HTR-8/SVneo (cell line): ENCODE results near the gene CD164.
"Not testable (repeated sequence)": the region's sequence is repeated elsewhere in the genome, so short reads cannot be mapped to it uniquely, and the experiment has no call there.

ENCODE experiments used
- DNase-seq: peaks from one replicate; pipeline ENCODE4 v3.0.0; 2011; ENCODE audit warnings: low spot score, mixed read lengths; ENCODE audit not compliant: insufficient read length
- FAIRE-seq: peaks from 2 replicates; lab custom pipeline; 2011; peaks lifted over from hg19 to GRCh38; lab: Jason Lieb, UNC

CD164 gene

DNA sequence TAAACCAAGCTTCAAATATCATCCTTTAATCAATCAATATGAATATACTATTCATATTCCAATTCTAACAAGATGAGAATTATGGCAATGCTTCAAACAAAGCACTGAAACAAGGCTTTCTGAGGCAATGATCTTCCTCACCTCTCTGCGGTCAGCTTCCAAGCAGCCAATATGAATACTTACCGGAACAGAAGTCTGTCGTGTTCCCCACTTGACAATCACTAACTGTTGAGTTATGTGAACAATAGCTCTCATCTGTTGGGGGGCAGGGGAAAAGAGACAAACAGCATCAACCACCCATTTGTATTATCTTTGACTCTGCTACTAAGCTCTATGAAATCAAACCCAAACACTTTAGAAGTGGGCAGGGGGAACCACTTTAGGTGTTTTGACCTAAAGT, 4.5 kb downstream of the CD164 start:
- FAIRE-seq (no peak), DNase-seq (no peak)

DNA sequence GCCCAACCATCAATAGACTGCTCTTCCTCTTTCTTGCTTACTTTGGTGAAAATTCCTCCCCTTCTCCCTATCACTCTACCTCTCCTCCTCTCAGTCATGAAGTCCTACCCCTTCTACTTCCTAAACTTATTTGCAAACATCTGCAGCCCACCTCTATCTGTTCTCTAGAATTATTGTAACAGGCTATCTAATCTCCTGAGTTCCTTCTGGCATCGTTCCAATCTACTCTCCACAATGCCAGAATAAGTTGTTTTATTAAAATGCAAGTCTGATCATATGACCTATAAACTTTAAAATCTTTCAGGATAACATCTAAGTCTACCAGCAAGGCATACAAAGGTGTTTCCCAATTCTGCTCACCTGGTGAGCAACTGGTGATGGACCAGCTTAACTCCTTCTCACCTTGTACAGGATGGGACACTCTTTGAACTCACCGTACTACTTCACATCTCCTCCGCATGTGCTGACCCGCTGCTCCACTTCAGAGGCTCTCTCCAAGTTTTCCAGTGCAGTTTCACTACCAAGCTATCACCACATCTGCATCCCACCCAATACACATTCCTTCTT, 7.9 kb downstream of the CD164 start:
- no peak for FAIRE-seq

GRCh38 chr6:109373762-109374161, 8.5 kb downstream of the CD164 start:
- DNase-seq (no peak), FAIRE-seq (no peak)

More for the DNA sequence above, 7.9 kb downstream of the CD164 start:
- no peak for DNase-seq

- FAIRE-seq, result no peak
Observed at GRCh38 chr6:109373331-109373730, 8.9 kb downstream of the CD164 start.

GRCh38 chr6:109372130-109372529, 10.1 kb downstream of the CD164 start:
- DNase-seq (no peak), FAIRE-seq (no peak)

More at GRCh38 chr6:109373331-109373730, 8.9 kb downstream of the CD164 start:
- no peak for DNase-seq

GRCh38 chr6:109370792-109371191, 11.5 kb downstream of the CD164 start:
- FAIRE-seq, result no peak
- no peak for DNase-seq

- DNase-seq (no peak), FAIRE-seq (no peak)
Observed at GRCh38 chr6:109370336-109370735, 11.9 kb downstream of the CD164 start.

DNA sequence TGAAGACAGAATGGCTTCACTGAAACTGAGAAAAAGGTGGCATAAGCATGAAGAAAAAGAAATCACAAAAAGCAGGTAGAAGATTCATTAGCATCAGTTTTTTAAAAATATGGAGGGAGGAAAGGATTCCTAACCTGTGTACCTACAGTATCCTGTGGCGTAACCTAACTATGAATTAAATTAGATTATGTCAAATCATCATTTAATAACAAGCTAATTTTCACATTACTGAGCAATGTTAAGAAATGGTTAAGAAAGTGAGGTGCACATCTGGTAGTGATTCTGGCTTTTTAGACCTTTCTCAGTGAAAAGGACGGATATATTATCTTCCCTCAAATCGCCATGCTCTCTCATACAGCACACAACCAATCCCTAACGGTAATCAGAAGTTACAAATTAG, 12.5 kb downstream of the CD164 start:
- no peak for FAIRE-seq
- no peak for DNase-seq

GRCh38 chr6:109364382-109365078, 17.7 kb downstream of the CD164 start:
- not testable (repeated sequence) for DNase-seq, FAIRE-seq

GRCh38 chr6:109363753-109364152, 18.5 kb downstream of the CD164 start:
- FAIRE-seq, result no peak
- no peak for DNase-seq

GRCh38 chr6:109362102-109362884, 20.0 kb downstream of the CD164 start:
- DNase-seq (no peak), FAIRE-seq (no peak)

- no peak for DNase-seq
- no peak for FAIRE-seq
Observed at GRCh38 chr6:109360791-109361190, 21.5 kb downstream of the CD164 start.

- no peak for DNase-seq
- no peak for FAIRE-seq
Observed at GRCh38 chr6:109360281-109360680, 22.0 kb downstream of the CD164 start.

DNA sequence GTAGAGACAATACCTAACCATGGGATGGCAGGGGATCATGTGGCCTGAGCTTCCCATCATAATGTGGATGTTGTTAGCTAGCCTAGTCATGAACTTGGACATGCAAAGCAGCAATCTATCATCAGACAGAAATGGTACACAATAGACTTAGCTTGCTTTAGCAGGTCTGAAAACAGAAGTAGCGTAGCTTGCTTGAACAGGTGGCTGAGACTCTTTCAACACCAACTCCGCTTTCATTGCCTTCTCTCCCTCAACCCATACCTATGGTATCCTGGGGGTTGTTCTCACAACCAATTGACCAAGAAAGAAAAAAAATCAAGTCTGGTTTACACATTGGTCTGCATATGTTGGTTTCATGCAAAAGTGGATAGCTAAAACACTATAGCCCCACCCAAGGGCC, 23.0 kb downstream of the CD164 start:
- no peak for DNase-seq
- FAIRE-seq, result no peak

DNA sequence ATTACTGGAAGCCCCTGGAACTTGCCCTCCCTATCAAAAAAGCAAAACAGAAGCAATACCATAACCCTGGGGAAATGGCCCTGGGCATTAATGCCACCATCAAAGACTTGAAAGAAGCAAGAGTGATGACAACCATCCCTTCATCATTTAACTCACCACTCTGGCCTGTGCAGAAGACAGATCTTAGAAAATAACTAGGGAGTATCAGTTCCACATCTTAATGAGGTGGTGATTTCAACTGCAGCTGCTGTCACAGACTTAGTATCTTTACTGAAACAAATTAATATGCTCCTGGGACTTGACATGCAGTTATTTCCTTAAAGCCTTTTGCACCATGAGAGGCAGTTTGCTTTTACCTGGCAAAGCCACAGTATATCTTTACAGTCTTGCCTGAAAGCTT, 24.1 kb downstream of the CD164 start:
- FAIRE-seq (no peak), DNase-seq (no peak)

- DNase-seq (no peak), FAIRE-seq (no peak)
Observed at GRCh38 chr6:109356237-109356636, 26.0 kb downstream of the CD164 start.

DNA sequence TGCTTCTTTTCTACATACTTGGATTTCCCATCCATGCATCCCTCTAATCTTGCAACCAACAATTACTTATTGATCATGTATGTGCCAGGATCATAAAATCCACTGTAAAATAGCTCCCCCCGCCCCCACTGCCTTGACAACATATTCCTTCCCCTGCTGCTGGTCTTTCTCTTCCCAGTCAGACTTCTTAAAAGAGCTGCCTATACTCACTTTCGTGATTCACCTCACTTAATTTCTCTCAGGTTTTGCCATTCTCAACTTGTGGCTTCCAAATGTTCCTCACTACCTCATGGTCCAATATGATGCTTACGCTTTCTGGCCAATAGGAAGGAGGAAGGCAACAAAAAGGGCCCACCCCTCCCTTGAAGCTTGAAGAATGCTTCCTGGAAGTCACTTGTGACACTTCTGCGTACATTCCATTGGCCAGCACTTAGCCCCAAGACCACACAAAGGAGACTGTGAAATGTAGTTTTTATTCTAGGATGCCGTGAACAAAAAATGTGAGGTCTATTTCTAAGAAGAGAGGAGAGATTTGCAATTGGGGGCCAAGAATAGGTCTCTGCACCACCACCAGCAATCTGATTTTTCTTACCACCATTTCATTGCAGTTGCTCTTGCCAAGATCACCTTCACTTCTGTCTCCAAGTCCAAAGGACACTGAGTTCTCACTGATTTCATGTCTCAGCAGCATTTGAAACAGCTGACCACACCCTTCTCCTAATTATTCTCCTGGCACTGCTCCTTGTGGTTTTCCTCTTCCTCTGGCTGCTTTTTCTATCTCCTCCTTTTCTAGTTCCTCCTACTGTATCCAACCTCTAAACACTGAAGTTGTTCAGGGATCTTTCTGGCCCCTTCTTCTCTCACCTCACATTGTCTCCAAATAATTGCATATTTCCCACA, 30.8 kb downstream of the CD164 start:
- no peak for FAIRE-seq
- no peak for DNase-seq

DNA sequence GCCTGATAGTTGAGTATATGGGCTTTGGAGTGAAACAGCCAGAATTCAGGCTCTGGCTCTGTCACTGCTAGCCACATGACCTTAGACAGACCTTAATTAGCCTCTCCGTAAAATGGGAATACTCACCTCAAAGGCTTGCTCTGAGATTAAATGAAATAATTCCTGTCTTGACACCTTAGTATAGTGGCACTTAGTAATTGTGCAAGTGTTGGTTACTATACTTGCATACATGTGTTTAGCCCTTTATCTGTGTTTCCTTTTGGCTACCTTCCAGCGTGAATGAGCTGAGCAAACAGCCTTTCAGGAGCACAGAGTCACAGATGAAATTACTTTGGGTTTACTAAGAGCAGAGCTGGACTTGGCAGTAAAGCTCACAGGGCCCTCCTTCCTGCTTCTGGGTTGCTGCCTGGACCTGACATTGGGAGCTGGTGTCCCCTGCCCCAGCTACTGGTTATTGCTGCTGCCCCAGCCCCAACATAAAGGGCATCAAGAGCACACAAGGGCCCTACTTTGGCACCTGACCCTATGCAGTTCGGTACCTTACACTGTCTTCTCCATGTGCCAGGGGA, 32.8 kb downstream of the CD164 start:
- FAIRE-seq (no peak), DNase-seq (no peak)

DNA sequence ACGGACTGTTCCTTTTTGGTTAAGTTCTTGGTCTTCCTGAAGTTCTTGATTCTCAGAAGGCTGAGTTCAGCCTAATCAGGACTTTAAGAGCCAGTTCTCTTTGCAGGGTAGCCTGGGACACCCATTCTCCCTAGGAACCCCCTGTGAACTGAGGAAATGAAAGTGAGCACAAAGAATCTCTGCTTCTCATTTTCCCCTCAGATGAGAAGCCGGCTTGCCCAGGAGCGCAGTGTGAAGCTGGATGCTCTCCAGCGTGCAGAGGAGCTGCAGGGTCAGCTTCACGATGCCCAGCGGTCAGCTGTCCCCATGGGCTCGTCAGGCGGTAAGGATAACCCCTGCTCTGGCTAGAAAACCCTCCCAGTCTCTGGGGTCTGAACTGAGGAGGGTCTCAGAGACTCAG, 34.0 kb downstream of the CD164 start:
- FAIRE-seq, result no peak
- DNase-seq, result no peak

DNA sequence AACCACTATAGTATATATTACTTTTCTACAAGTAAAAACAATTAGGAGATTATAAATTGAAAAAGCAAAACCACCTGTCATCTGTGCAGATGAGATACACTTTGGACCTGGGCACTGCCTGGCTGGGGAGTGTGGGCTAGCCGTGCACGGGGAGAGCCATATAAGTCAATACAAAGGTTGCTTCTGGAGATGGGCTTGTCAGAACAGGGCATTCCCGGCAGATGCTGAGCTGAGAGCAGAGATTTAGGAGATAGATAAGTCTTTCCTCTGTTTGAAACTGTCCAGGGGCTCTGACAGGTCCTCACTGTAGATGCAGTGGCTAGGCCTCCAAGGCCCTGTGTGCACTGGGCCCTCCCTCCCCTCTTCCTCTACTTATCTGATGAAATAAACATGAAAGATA, 34.5 kb downstream of the CD164 start:
- no peak for DNase-seq
- FAIRE-seq, result no peak
